GM04503 (cell line): ENCODE results near the gene CHD8.
"Not testable (repeated sequence)": the region's sequence is repeated elsewhere in the genome, so short reads cannot be mapped to it uniquely, and the experiment has no call there.

Source experiments
- DNase-seq: peaks from one replicate; pipeline ENCODE4 v3.0.0-alpha.2; 2012; ENCODE audit warnings: low read depth

Gene CHD8, protein sequence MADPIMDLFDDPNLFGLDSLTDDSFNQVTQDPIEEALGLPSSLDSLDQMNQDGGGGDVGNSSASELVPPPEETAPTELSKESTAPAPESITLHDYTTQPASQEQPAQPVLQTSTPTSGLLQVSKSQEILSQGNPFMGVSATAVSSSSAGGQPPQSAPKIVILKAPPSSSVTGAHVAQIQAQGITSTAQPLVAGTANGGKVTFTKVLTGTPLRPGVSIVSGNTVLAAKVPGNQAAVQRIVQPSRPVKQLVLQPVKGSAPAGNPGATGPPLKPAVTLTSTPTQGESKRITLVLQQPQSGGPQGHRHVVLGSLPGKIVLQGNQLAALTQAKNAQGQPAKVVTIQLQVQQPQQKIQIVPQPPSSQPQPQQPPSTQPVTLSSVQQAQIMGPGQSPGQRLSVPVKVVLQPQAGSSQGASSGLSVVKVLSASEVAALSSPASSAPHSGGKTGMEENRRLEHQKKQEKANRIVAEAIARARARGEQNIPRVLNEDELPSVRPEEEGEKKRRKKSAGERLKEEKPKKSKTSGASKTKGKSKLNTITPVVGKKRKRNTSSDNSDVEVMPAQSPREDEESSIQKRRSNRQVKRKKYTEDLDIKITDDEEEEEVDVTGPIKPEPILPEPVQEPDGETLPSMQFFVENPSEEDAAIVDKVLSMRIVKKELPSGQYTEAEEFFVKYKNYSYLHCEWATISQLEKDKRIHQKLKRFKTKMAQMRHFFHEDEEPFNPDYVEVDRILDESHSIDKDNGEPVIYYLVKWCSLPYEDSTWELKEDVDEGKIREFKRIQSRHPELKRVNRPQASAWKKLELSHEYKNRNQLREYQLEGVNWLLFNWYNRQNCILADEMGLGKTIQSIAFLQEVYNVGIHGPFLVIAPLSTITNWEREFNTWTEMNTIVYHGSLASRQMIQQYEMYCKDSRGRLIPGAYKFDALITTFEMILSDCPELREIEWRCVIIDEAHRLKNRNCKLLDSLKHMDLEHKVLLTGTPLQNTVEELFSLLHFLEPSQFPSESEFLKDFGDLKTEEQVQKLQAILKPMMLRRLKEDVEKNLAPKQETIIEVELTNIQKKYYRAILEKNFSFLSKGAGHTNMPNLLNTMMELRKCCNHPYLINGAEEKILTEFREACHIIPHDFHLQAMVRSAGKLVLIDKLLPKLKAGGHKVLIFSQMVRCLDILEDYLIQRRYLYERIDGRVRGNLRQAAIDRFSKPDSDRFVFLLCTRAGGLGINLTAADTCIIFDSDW (N-terminal part only)

GRCh38 chr14:21455912-21456667, at the start of gene CHD8:
Gene CHD8 (minus strand): TSS chr14:21456123. CDS start chr14:21431643, 24,480 bp downstream.
- peak; percentile 96 for DNase-seq

DNA sequence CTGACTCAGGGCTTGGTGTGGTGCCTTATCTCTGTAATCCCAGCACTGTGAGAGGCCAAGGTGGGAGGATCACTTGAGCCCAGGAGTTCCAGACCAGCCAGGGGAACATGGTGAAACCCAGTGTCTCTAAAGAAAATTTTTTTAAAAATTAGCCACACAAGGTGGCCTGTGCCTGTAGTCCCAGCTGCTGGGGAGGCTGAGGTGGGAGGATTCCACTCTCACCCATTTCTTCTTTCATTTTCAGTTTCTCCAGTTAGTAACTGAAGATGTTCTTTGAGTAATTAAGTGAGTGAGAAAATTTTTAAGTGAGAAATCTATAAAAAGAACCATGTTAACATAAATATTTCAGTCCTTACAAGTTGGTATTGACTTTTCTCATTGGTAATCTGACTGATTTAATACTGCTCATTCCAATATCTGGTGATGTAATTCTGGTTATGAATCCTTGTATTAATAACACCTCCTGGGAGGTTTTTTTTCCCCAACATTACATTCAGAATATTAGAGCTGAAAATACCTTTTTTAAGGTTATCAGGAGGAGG, 49.2 kb upstream of the CHD8 start:
- no peak for DNase-seq

- DNase-seq: no peak
Observed at GRCh38 chr14:21503376-21503775, 47.5 kb upstream of the CHD8 start.

DNA sequence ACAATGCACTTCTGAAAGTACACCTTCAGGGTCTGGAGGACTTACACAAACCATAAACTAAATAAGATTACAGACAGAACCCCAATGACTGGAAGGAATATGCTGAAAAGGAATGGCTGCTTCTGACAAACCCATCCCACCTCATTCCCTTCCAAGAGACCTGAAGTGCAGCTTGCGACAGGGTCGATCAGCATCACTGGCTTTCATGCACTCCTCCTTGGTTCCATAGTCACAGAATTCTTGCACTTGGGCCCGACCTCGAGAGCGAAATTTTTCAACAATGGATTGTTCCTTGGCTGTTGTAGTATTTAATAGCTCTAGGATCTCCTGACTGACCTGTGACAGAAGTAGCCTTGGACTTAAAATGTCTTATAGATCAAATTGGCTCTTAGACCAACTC, 45.6 kb upstream of the CHD8 start:
- no peak for DNase-seq

GRCh38 chr14:21498540-21499526, 42.9 kb upstream of the CHD8 start:
- DNase-seq: no peak

GRCh38 chr14:21496453-21496852, 40.5 kb upstream of the CHD8 start:
- DNase-seq: no peak

GRCh38 chr14:21494902-21495762, 39.2 kb upstream of the CHD8 start:
- DNase-seq: no peak

- peak; percentile 89 for DNase-seq
Observed at GRCh38 chr14:21486640-21487087, 30.7 kb upstream of the CHD8 start.

- peak; percentile 92 for DNase-seq
Observed at GRCh38 chr14:21476925-21477681, 21.2 kb upstream of the CHD8 start, which contains the start of the genes RAB2B and TOX4. Gene RAB2B (minus strand): TSS chr14:21476959. CDS start chr14:21476872, 87 bp downstream. Gene TOX4 (plus strand): TSS chr14:21477195. CDS start chr14:21477279, 84 bp downstream.

GRCh38 chr14:21476523-21476924, 20.6 kb upstream of the CHD8 start:
- no peak for DNase-seq

DNA sequence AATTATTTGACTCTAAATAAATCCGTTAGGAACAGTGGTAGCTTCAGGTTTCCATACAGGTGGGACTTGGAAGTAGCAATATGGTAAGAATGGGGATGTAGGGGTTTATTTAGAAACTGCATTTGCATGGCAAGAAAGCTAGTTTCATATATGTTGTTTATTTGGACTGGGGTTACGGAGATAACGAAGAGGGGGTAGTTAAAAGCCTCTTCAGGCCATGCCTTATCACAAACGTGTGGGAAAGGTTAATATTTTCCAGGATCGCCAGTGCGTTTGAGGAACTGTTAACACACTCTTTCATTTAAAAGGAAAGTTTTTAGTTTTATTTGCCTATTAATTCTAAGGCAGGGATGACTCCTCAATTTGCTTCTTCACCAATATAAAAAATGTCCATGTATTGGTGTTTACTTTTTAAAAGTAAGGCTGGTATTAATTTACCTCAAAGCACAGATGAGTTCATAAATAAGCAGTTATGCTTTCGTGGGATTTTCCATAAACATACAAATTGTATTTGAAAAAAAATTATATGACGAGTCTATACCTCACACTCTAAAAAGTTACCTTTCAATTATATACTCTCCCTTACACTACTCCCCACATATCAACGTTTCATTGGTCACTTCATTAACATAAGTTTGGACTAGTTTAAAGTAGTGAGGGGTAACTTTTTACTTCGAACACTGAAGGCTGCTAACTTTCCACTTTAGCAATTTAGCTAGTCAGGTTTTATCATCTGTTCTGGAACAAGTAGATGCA, 20.0 kb upstream of the CHD8 start:
- DNase-seq: no peak

GRCh38 chr14:21467616-21468015, 11.7 kb upstream of the CHD8 start:
- DNase-seq: peak; percentile 46

- no peak for DNase-seq
Observed at GRCh38 chr14:21455592-21455911, 371 bp downstream of the CHD8 start.

GRCh38 chr14:21454843-21455544, 929 bp downstream of the CHD8 start:
- DNase-seq: no peak

DNA sequence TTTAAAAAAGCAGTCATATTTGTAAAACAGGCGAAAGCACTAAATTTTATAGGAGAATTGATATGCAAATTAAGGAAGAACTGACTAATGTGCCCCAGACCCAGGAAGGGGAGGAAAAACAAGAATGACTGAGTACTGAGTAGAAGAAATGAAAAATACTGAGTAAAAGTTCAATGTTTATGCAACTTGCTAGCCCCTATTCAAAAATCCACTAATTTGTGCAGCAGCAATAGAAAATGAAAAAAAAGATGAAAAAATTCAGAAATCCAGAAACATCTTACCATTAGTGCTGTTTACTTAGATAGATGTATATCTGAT, 6.1 kb downstream of the CHD8 start:
- DNase-seq: no peak

GRCh38 chr14:21442657-21443056, 13.3 kb downstream of the CHD8 start:
- not testable (repeated sequence) for DNase-seq

DNA sequence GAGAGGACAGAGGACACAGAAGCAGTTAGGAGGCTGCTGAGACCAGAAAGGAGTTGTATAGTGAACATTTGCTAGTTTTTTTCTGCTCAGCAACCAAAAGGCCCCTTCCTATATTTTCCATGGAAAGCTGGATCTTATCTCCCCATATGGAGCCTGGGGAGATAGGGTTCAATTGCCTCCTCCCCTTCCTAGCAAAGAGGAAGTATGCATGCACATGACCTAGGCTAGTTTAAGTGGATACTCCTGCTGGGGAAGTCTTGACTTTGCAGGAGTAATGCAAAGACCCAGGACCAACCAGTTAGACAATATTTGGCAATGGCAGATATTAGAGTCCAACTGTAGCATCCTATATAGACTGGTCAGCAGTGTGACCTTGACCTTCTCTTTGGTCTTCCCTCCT, 15.1 kb downstream of the CHD8 start:
- no peak for DNase-seq
